HG02943 (cell line): Measurements from ENCODE around the gene EMC10.

ENCODE experiments used
- ATAC-seq: cut with Tn5 transposase; IDR thresholded peaks from one replicate; pipeline ENCODE4 v1.9.1; 2021; ENCODE audit warnings: mild to moderate bottlenecking, low read depth, moderate library complexity; ENCODE audit not compliant: unreplicated experiment

EMC10 gene

GRCh38 chr19:50495020-50495531, 18.8 kb downstream of the EMC10 start:
- ATAC-seq: no peak

- no peak for ATAC-seq
Observed at GRCh38 chr19:50496189-50497021, 20.1 kb downstream of the EMC10 start.

- ATAC-seq: no peak
Observed at GRCh38 chr19:50497022-50497405, 20.7 kb downstream of the EMC10 start.

GRCh38 chr19:50498219-50499056, 22.1 kb downstream of the EMC10 start:
- no peak for ATAC-seq

- no peak for ATAC-seq
Observed at GRCh38 chr19:50500060-50500752, 23.9 kb downstream of the EMC10 start.

GRCh38 chr19:50500753-50501151, 24.4 kb downstream of the EMC10 start:
- no peak for ATAC-seq

GRCh38 chr19:50501186-50501567, 24.9 kb downstream of the EMC10 start:
- ATAC-seq: no peak

GRCh38 chr19:50501568-50502475, 25.5 kb downstream of the EMC10 start:
- ATAC-seq: no peak

GRCh38 chr19:50505856-50506611, 29.7 kb downstream of the EMC10 start:
- no peak for ATAC-seq

GRCh38 chr19:50506700-50507099, 30.4 kb downstream of the EMC10 start:
- ATAC-seq: no peak

GRCh38 chr19:50507376-50507775, 31.1 kb downstream of the EMC10 start:
- ATAC-seq: no peak

GRCh38 chr19:50508843-50509190, 32.5 kb downstream of the EMC10 start:
- ATAC-seq: no peak

- ATAC-seq: no peak
Observed at GRCh38 chr19:50509366-50509765, 33.1 kb downstream of the EMC10 start.

GRCh38 chr19:50510121-50510670, 33.9 kb downstream of the EMC10 start:
- ATAC-seq: no peak

GRCh38 chr19:50510700-50511068, 34.4 kb downstream of the EMC10 start:
- peak; percentile 21 for ATAC-seq

GRCh38 chr19:50511069-50511822, 34.9 kb downstream of the EMC10 start, which contains the start of gene JOSD2:
TSS of gene JOSD2 (minus strand) at chr19:50511191. CDS start at chr19:50510431, 760 bp downstream.
- peak; percentile 90 for ATAC-seq

GRCh38 chr19:50512112-50512998, 36.0 kb downstream of the EMC10 start:
- no peak for ATAC-seq
